Activated CD8-positive, alpha-beta T cell treated with anti-CD3 and anti-CD28 coated beads, Interleukin-2, amount 10 ng/mL, durations not matched to agents 7 days and 5 days (primary cell): ENCODE results near the gene LDHAL6B. TPM values are rescaled to one million over a fixed set of nuclear protein-coding genes. Genes with fewer than 3 reads are reported as not detected.

Source experiments
- ATAC-seq: fragments of 150-1000 bp; cut with Tn5 transposase; one replicate; pipeline ENCODE4 v1.10.0; 2021; ENCODE audit warnings: moderate library complexity
- CTCF ChIA-PET: fragments of 350-600 bp; sonication (Branson Sonifier 250); formaldehyde crosslinking; loops from one replicate; lab custom pipeline; 2021; ENCODE audit warnings: antibody characterized with exemption; lab: Charles Lee
- POLR2A ChIA-PET: fragments of 350-600 bp; sonication (Branson Sonifier 250); formaldehyde crosslinking; loops from one replicate; lab custom pipeline; 2021; ENCODE audit warnings: antibody characterized with exemption; lab: Charles Lee
- DNase-seq: peaks from one replicate; pipeline ENCODE4 v3.0.0-alpha.2; 2020
- H3K27ac Mint-ChIP-seq: one replicate; pipeline ENCODE4 v1.8.0; 2021; ENCODE audit warnings: mild to moderate bottlenecking, mixed read lengths
- H3K27me3 Mint-ChIP-seq: one replicate; pipeline ENCODE4 v1.8.0; 2021; ENCODE audit warnings: low read depth, mixed read lengths
- H3K36me3 Mint-ChIP-seq: one replicate; pipeline ENCODE4 v1.8.0; 2021; ENCODE audit warnings: low read depth, mixed read lengths
- H3K4me1 Mint-ChIP-seq: one replicate; pipeline ENCODE4 v1.8.0; 2021; ENCODE audit warnings: low read depth, mixed read lengths
- H3K4me3 Mint-ChIP-seq: one replicate; pipeline ENCODE4 v1.8.0; 2021; ENCODE audit warnings: mild to moderate bottlenecking, mixed read lengths
- H3K9me3 Mint-ChIP-seq: one replicate; pipeline ENCODE4 v1.8.0; 2022; ENCODE audit warnings: mixed read lengths; ENCODE audit not compliant: insufficient read depth
- total RNA-seq, 2 experiments: library from RNA; stranded (reverse); gene quantifications; one replicate each; pipeline ENCODE4 v1.2.3, GENCODE V29; 2021

LDHAL6B gene
- total RNA-seq, 2 experiments from 2014 or later = not detected

GRCh38 chr15:59200560-59200959 lies 6.1 kb upstream of the LDHAL6B start:
- ATAC-seq (no peak), DNase-seq (no peak)
- H3K36me3 Mint-ChIP-seq = peaks cover 46% of the 10 kb centered on the region
- CTCF ChIA-PET = interaction anchor here (1.0 kb wide), 1 partner anchor 46 kb away, joined by 4 read pairs; no protein-coding TSS in a partner anchor
- no peaks in the 10 kb centered on the region for H3K27me3 Mint-ChIP-seq
- peaks cover under 1% of the 10 kb centered on the region for H3K4me1 Mint-ChIP-seq
- H3K27ac Mint-ChIP-seq = no peak overlapping the region
- H3K9me3 Mint-ChIP-seq = no peaks in the 10 kb centered on the region
- POLR2A ChIA-PET = no interaction called here
- no peak overlapping the region for H3K4me3 Mint-ChIP-seq

- Mint-ChIP-seq H3K4me1 (peaks cover 5% of the 10 kb centered on the region), H3K27ac (no peak overlapping the region)
- POLR2A ChIA-PET = interaction anchor here (0.9 kb wide), 1 partner anchor 305 kb away, joined by 4 read pairs; no protein-coding TSS in a partner anchor
These were observed 3.6 kb upstream of the LDHAL6B start for GRCh38 chr15:59203008-59203407.

DNA sequence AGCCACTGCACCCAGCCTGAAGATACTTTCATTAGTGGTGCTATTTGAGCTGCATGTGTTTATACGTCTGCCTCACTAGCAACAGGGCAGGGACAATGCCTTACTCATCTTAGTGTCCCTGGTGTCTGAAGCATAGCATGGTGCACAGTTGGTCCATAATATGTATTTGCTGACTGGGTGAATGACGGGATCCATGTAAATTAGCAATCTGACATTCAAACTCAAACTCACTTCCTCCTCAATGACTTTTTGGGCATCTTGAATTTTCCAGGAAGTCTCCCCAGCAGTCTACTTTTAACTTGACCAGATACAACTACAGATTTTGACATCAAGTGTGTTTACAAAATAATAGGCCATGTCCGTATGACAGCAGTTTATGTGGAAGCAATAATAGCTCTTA lies 3.0 kb upstream of the LDHAL6B start:
- H3K4me1 Mint-ChIP-seq = peaks cover 5% of the 10 kb centered on the region
- peaks cover 67% of the 10 kb centered on the region for H3K36me3 Mint-ChIP-seq
- ATAC-seq = no peak
- no peak for DNase-seq
- H3K9me3 Mint-ChIP-seq = no peaks in the 10 kb centered on the region
- CTCF ChIA-PET = interaction anchor here (0.7 to 0.9 kb wide), 3 partner anchors 11 to 325 kb away, joined by 3 to 4 read pairs (median 3); no protein-coding TSS in a partner anchor
- H3K4me3 Mint-ChIP-seq = no peak overlapping the region
- H3K27me3 Mint-ChIP-seq = no peaks in the 10 kb centered on the region
- POLR2A ChIA-PET = no interaction called here
- no peak overlapping the region for H3K27ac Mint-ChIP-seq

More at GRCh38 chr15:59203008-59203407, 3.6 kb upstream of the LDHAL6B start:
- no peak for DNase-seq
- Mint-ChIP-seq H3K36me3 (peaks cover 65% of the 10 kb centered on the region), H3K27me3 (no peaks in the 10 kb centered on the region), H3K4me3 (no peak overlapping the region), H3K9me3 (no peaks in the 10 kb centered on the region)
- CTCF ChIA-PET = no interaction called here
- no peak for ATAC-seq

DNA sequence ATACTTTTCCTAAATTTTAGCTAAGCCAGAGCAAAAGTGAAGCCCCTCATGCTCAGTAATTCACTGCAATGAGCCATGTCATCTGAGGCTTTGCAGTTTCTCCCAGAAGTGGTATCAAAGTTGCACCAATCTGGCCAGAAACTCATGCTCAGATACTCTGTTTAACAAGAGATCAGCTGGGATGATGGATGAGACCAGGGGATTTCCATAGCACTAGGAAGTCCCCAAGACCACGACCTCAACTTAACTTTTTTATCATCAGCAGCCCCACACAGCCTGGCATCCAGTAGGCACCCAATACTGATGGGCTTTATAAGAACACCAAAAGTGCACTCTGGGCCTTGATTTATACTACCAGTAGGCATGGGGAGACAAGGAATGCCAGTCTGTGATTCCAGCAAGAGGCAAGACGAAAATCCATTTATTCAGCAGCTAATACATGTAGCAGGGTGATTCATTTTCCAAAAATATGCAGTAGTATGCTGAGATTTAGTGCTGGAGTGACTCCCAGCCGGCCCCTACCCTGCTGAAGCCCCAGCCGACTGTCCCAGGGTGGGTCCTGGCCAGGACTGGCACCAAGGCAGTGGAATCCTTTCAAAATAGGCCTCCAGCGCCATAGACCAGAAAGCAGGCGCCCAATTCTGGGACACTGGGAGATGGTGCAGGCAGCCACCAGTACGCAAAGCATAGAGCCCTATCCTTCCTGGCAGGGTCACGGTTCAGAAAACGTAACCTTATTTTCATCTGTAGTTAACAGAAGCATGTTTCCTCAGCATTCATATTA lies 612 bp upstream of the LDHAL6B start:
- ChIA-PET POLR2A (no interaction called here), CTCF (interaction anchor here (1.0 kb wide), 2 partner anchors 41 to 239 kb away, joined by 3 to 4 read pairs; no protein-coding TSS in a partner anchor)
- Mint-ChIP-seq H3K27me3 (no peaks in the 10 kb centered on the region), H3K4me1 (peaks cover 5% of the 10 kb centered on the region), H3K9me3 (no peaks in the 10 kb centered on the region), H3K27ac (no peak overlapping the region), H3K36me3 (peaks cover 69% of the 10 kb centered on the region), H3K4me3 (no peak overlapping the region)
- DNase-seq = no peak
- no peak for ATAC-seq

GRCh38 chr15:59208613-59209249 lies 2.1 kb downstream of the LDHAL6B start:
- no peak for DNase-seq
- POLR2A ChIA-PET = no interaction called here
- no peak overlapping the region for H3K27ac Mint-ChIP-seq

DNA sequence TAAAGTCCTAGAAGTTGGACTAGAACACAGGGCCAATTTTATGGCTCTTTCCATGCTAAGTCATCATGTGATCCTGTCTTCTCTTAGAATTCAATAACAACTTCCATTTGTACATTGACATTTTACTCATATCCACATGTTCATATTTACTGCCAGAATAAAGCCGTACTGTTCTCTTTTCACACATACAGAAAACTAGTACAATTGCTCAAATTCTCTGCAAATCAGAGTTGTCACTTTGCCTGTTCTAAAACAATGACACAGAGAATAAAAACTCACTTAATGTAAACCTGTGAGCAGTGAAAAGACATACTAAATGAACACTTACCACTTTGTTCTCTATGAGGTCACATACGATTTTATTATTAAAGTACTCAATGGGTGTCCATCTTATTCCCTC lies 3.5 kb downstream of the LDHAL6B start:
- H3K4me1 Mint-ChIP-seq = peaks cover 5% of the 10 kb centered on the region
- ChIA-PET CTCF (no interaction called here), POLR2A (no interaction called here)
- no peak for ATAC-seq
- H3K27me3 Mint-ChIP-seq = peaks cover 2% of the 10 kb centered on the region
- no peaks in the 10 kb centered on the region for H3K9me3 Mint-ChIP-seq
- H3K27ac Mint-ChIP-seq = no peak overlapping the region
- DNase-seq = no peak
- H3K36me3 Mint-ChIP-seq = peaks cover 60% of the 10 kb centered on the region
- no peak overlapping the region for H3K4me3 Mint-ChIP-seq

More at GRCh38 chr15:59208613-59209249, 2.1 kb downstream of the LDHAL6B start:
- peaks cover 5% of the 10 kb centered on the region for H3K4me1 Mint-ChIP-seq
- ATAC-seq = no peak
- no peak overlapping the region for H3K4me3 Mint-ChIP-seq
- H3K9me3 Mint-ChIP-seq = no peaks in the 10 kb centered on the region
- CTCF ChIA-PET = interaction anchor here (1.5 kb wide), 1 partner anchor 39 kb away, joined by 3 read pairs; no protein-coding TSS in a partner anchor
- no peaks in the 10 kb centered on the region for H3K27me3 Mint-ChIP-seq
- peaks cover 65% of the 10 kb centered on the region for H3K36me3 Mint-ChIP-seq

- Mint-ChIP-seq H3K4me3 (no peak overlapping the region), H3K9me3 (no peaks in the 10 kb centered on the region), H3K36me3 (peaks cover 37% of the 10 kb centered on the region), H3K27me3 (peaks cover 4% of the 10 kb centered on the region), H3K27ac (no peak overlapping the region), H3K4me1 (no peaks in the 10 kb centered on the region)
- ChIA-PET POLR2A (no interaction called here), CTCF (interaction anchor here (1.5 kb wide), 1 partner anchor 22 kb away, joined by 3 read pairs; no protein-coding TSS in a partner anchor)
- ATAC-seq (no peak), DNase-seq (no peak)
These were observed 10.3 kb downstream of the LDHAL6B start for GRCh38 chr15:59216911-59217310.

- peaks cover 4% of the 10 kb centered on the region for H3K27me3 Mint-ChIP-seq
- no peaks in the 10 kb centered on the region for H3K4me1 Mint-ChIP-seq
- no peaks in the 10 kb centered on the region for H3K9me3 Mint-ChIP-seq
- no peak overlapping the region for H3K27ac Mint-ChIP-seq
- POLR2A ChIA-PET = no interaction called here
- CTCF ChIA-PET = interaction anchor here (1.5 kb wide), 1 partner anchor 23 kb away, joined by 3 read pairs; no protein-coding TSS in a partner anchor
- ATAC-seq (no peak), DNase-seq (no peak)
- H3K36me3 Mint-ChIP-seq = peaks cover 38% of the 10 kb centered on the region
- H3K4me3 Mint-ChIP-seq = no peak overlapping the region
These were observed 11.3 kb downstream of the LDHAL6B start for GRCh38 chr15:59217876-59218498.

- Mint-ChIP-seq H3K36me3 (peaks cover 43% of the 10 kb centered on the region), H3K9me3 (no peaks in the 10 kb centered on the region)
- POLR2A ChIA-PET = no interaction called here
These were observed 12.1 kb downstream of the LDHAL6B start for GRCh38 chr15:59218710-59219109.

DNA sequence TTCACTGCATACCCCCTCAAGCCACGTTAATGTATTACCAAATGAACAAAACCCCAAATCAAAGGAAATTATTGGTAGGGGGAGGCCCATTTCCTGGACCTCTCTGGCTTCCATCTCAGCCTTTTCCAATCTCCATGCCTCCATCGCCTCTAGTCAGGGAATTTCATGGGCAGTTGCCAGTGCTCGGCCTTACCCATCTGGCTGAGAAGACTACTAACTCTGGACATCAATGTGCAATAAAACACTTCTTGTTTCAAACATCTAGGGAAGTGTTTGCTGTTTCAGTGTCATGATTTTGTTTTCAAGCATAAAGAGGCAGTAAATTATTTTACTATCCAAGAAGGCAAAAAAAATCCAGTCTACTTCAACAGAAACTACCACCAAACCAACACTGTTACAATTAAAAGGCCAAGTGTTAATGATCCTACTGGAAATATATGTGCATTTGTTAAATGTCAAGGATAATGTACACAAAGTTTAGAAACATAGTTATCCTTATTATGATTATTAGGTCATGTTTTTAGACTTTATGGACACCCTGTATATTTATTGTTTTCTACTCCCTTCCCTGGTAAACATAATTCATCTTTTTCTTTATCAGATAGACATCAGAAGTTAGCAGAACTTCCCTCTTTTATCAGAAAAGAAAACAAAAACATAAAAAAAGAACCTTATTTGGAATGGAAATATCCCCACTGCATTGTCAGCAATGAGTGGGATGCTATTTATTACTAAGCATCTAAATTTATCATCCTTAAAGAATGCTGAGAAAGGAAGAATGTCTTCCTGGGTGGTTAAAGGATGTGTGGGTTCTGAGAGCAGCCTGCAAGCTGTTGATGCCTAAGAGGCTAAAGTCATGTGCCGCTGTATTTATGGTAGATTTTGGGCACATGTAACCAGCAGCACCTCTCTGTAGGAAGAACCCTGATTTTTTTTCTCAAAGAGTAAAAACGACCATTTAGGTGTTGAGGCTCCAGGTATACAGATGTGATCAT lies 15.2 kb downstream of the LDHAL6B start:
- no peak for ATAC-seq
- Mint-ChIP-seq H3K4me1 (peaks cover under 1% of the 10 kb centered on the region), H3K36me3 (peaks cover 33% of the 10 kb centered on the region), H3K27ac (no peak overlapping the region), H3K4me3 (no peak overlapping the region), H3K9me3 (no peaks in the 10 kb centered on the region), H3K27me3 (peaks cover 2% of the 10 kb centered on the region)
- POLR2A ChIA-PET = no interaction called here
- DNase-seq = no peak
- CTCF ChIA-PET = no interaction called here

More at GRCh38 chr15:59218710-59219109, 12.1 kb downstream of the LDHAL6B start:
- peaks cover 4% of the 10 kb centered on the region for H3K27me3 Mint-ChIP-seq
- ATAC-seq (no peak), DNase-seq (no peak)
- CTCF ChIA-PET = no interaction called here
- H3K4me3 Mint-ChIP-seq = no peak overlapping the region
- no peaks in the 10 kb centered on the region for H3K4me1 Mint-ChIP-seq
- H3K27ac Mint-ChIP-seq = no peak overlapping the region
